K562 (cell line): ENCODE results near the gene MPZL3. TPM values are rescaled to one million over a fixed set of nuclear protein-coding genes. Genes with fewer than 3 reads are reported as not detected.
A peak's percentile ranks its signal among the peaks of the same experiment; 100 is the strongest.

Source experiments
- ADNP ChIP-seq: fragments of 200-800 bp; sonication (Bioruptor generic); IDR thresholded peaks from 2 replicates; pipeline ENCODE4 v1.6.1; 2016; ENCODE audit warnings: missing genetic modification characterization, missing compliant biosample characterization
- CBX5 ChIP-seq: IDR thresholded peaks from 2 replicates; pipeline ENCODE4 v1.6.1; 2014; ENCODE audit warnings: low read depth, borderline replicate concordance
- ETS1 ChIP-seq: conservative IDR thresholded peaks from 2 replicates; pipeline ENCODE4 v1.6.1; 2011; ENCODE audit warnings: low read depth, mild to moderate bottlenecking, low read length; ENCODE audit not compliant: control insufficient read depth
- FIP1L1 ChIP-seq: fragments of 200-400 bp; formaldehyde crosslinking; IDR thresholded peaks from 2 replicates; pipeline ENCODE4 v1.6.1; 2018; ENCODE audit warnings: mild to moderate bottlenecking, low read depth, low read length; ENCODE audit not compliant: poor library complexity, severe bottlenecking
- FOXP1 ChIP-seq: sonication (generic); formaldehyde crosslinking; IDR thresholded peaks from 2 replicates; pipeline ENCODE4 v1.8.0; 2022; ENCODE audit warnings: mild to moderate bottlenecking, missing genetic modification reagents
- MTA2 ChIP-seq: fragments of 450-650 bp; IDR thresholded peaks from 2 replicates; pipeline ENCODE4 v1.6.1; 2016; ENCODE audit warnings: low read depth
- NR2C1 ChIP-seq, 2 experiments: fragments of 450-650 bp; IDR thresholded peaks; 2 replicates each; pipeline ENCODE4 v1.6.1; 2017; ENCODE audit warnings: mild to moderate bottlenecking in 2 of 2, antibody characterized with exemption in 1 of 2, inconsistent platforms in 1 of 2, missing compliant biosample characterization in 1 of 2, missing genetic modification characterization in 1 of 2
- NR2C2 ChIP-seq, 2 experiments: fragments of 200-800 bp in 1 of 2; sonication (Bioruptor generic) in 1 of 2; sonication (generic) in 1 of 2; formaldehyde crosslinking in 1 of 2; IDR thresholded peaks; 2 replicates each; pipeline versions ENCODE4 v1.6.1 to v1.8.0; 2016 to 2022; ENCODE audit warnings: mild to moderate bottlenecking in 1 of 2, missing compliant biosample characterization in 1 of 2, missing genetic modification characterization in 1 of 2, missing genetic modification reagents in 1 of 2
- PHB ChIP-seq: fragments of 250-450 bp; sonication (Bioruptor Pico); IDR thresholded peaks from 2 replicates; pipeline ENCODE4 v1.5.0; 2021
- PML ChIP-seq: IDR thresholded peaks from 2 replicates; pipeline ENCODE4 v1.6.1; 2012; ENCODE audit warnings: low read length, inconsistent platforms
- PYGO2 ChIP-seq: fragments of 450-650 bp; IDR thresholded peaks from 2 replicates; pipeline ENCODE4 v1.6.1; 2016; ENCODE audit warnings: mild to moderate bottlenecking, missing genetic modification characterization, moderate library complexity, missing compliant biosample characterization
- SAFB2 ChIP-seq: fragments of 200-400 bp; formaldehyde crosslinking; IDR thresholded peaks from 2 replicates; pipeline ENCODE4 v1.6.1; 2018; ENCODE audit warnings: borderline replicate concordance, low read length, low read depth, moderate library complexity; ENCODE audit not compliant: severe bottlenecking
- SMAD3 ChIP-seq: fragments of 450-650 bp; formaldehyde crosslinking; conservative IDR thresholded peaks from 2 replicates; pipeline ENCODE4 v1.4.0; 2020; ENCODE audit warnings: mild to moderate bottlenecking
- SNRNP70 ChIP-seq: fragments of 200-400 bp; formaldehyde crosslinking; optimal IDR thresholded peaks from 2 replicates; pipeline ENCODE3; 2017; ENCODE audit warnings: low read depth, low read length
- SREBF1 ChIP-seq: fragments of 150-350 bp; IDR thresholded peaks from 2 replicates; pipeline ENCODE4 v1.6.1; 2014; ENCODE audit warnings: antibody characterized with exemption, low read depth, low read length, borderline replicate concordance
- STAT5B ChIP-seq: fragments of 250-450 bp; sonication (Bioruptor Pico); IDR thresholded peaks from 2 replicates; pipeline ENCODE4 v1.8.0; 2021; ENCODE audit warnings: mild to moderate bottlenecking, inconsistent platforms
- ZFPM2 ChIP-seq: fragments of 250-450 bp; sonication (Bioruptor Pico); IDR thresholded peaks from 2 replicates; pipeline ENCODE4 v1.5.1; 2022; ENCODE audit warnings: mild to moderate bottlenecking
- polyA plus RNA-seq, 8 experiments: library from polyadenylated mRNA; depleted of rRNA in 4 of 8; stranded (reverse) in 5 of 8; unstranded in 3 of 8; fragments of >200 nt; fragmentation: Nextera tagmentation in 2 of 8; fragmentation: Illumina TruSeq in 1 of 8; extraction: Ambion mirVana in 2 of 8; extraction: Trizol in 1 of 8; gene quantifications; 2 replicates each; pipeline versions ENCODE4 v1.2.1 to v1.2.3, GENCODE V29; 2011 to 2014; ENCODE audit warnings: inconsistent platforms in 1 of 8, missing spikeins in 1 of 8
- total RNA-seq, 7 experiments: library from RNA; depleted of rRNA in 6 of 7; stranded (reverse); fragments of >200 nt in 6 of 7; fragmentation: Illumina TruSeq in 2 of 7; extraction: Trizol in 2 of 7; gene quantifications; 2 replicates each; pipeline versions ENCODE4 v1.2.1 to v1.2.3, GENCODE V29; 2011 to 2021; ENCODE audit warnings: low replicate concordance in 1 of 7
- TF ChIP-seq, protein P1 (sequence below): fragments of 450-650 bp; IDR thresholded peaks from 2 replicates; pipeline ENCODE4 v1.6.1; 2016; ENCODE audit warnings: mild to moderate bottlenecking, moderate library complexity

The MPZL3 gene
- total and polyA plus RNA-seq, 9 of the 15 experiments (the other 6 are each of a cell fraction or from before 2014, with no cell fraction given): 0.97 to 2.9 (median 1.6) TPM

DNA sequence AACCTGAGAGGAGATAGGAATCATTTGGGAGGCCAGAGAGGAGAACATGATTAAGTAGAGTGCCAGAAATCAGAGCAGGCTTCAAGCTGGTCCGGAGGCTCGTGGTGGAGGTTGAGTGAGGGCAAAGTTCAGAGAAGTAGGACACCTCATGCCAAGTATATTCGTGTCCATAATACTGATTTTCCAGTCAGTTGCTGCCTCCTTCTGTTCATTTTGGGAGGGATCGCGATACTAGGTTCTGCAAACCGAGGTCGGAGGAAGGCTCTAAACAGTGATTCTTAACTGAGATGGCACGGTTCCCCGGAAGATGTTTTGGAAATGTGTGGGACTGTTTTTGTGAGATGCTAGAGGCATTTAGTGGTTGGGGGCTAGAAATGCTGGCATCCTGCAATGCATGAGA, 38.8 kb upstream of the MPZL3 start (continued):
- no peak for TF ChIP-seq ETS1
- peak; percentile 74 for TF ChIP-seq NR2C1 (IDR thresholded peaks at IDR 0.05)
- TF ChIP-seq NR2C1 (tag; IDR thresholded peaks at IDR 0.05): peak; percentile 86
- TF ChIP-seq SAFB2: no peak
- TF ChIP-seq NR2C2 (CRISPR knock-in tag; IDR thresholded peaks at IDR 0.05): no peak
- TF ChIP-seq NR2C2 (tag; IDR thresholded peaks at IDR 0.05): peak; percentile 92
- no peak for TF ChIP-seq CBX5
- TF ChIP-seq PML: no peak
- no peak for TF ChIP-seq FOXP1 (CRISPR knock-in tag)
- no peak for TF ChIP-seq ZFPM2
- no peak for TF ChIP-seq SREBF1
- TF ChIP-seq MTA2: no peak
- TF ChIP-seq PHB (CRISPR knock-in tag): no peak
- TF ChIP-seq, protein P1, sequence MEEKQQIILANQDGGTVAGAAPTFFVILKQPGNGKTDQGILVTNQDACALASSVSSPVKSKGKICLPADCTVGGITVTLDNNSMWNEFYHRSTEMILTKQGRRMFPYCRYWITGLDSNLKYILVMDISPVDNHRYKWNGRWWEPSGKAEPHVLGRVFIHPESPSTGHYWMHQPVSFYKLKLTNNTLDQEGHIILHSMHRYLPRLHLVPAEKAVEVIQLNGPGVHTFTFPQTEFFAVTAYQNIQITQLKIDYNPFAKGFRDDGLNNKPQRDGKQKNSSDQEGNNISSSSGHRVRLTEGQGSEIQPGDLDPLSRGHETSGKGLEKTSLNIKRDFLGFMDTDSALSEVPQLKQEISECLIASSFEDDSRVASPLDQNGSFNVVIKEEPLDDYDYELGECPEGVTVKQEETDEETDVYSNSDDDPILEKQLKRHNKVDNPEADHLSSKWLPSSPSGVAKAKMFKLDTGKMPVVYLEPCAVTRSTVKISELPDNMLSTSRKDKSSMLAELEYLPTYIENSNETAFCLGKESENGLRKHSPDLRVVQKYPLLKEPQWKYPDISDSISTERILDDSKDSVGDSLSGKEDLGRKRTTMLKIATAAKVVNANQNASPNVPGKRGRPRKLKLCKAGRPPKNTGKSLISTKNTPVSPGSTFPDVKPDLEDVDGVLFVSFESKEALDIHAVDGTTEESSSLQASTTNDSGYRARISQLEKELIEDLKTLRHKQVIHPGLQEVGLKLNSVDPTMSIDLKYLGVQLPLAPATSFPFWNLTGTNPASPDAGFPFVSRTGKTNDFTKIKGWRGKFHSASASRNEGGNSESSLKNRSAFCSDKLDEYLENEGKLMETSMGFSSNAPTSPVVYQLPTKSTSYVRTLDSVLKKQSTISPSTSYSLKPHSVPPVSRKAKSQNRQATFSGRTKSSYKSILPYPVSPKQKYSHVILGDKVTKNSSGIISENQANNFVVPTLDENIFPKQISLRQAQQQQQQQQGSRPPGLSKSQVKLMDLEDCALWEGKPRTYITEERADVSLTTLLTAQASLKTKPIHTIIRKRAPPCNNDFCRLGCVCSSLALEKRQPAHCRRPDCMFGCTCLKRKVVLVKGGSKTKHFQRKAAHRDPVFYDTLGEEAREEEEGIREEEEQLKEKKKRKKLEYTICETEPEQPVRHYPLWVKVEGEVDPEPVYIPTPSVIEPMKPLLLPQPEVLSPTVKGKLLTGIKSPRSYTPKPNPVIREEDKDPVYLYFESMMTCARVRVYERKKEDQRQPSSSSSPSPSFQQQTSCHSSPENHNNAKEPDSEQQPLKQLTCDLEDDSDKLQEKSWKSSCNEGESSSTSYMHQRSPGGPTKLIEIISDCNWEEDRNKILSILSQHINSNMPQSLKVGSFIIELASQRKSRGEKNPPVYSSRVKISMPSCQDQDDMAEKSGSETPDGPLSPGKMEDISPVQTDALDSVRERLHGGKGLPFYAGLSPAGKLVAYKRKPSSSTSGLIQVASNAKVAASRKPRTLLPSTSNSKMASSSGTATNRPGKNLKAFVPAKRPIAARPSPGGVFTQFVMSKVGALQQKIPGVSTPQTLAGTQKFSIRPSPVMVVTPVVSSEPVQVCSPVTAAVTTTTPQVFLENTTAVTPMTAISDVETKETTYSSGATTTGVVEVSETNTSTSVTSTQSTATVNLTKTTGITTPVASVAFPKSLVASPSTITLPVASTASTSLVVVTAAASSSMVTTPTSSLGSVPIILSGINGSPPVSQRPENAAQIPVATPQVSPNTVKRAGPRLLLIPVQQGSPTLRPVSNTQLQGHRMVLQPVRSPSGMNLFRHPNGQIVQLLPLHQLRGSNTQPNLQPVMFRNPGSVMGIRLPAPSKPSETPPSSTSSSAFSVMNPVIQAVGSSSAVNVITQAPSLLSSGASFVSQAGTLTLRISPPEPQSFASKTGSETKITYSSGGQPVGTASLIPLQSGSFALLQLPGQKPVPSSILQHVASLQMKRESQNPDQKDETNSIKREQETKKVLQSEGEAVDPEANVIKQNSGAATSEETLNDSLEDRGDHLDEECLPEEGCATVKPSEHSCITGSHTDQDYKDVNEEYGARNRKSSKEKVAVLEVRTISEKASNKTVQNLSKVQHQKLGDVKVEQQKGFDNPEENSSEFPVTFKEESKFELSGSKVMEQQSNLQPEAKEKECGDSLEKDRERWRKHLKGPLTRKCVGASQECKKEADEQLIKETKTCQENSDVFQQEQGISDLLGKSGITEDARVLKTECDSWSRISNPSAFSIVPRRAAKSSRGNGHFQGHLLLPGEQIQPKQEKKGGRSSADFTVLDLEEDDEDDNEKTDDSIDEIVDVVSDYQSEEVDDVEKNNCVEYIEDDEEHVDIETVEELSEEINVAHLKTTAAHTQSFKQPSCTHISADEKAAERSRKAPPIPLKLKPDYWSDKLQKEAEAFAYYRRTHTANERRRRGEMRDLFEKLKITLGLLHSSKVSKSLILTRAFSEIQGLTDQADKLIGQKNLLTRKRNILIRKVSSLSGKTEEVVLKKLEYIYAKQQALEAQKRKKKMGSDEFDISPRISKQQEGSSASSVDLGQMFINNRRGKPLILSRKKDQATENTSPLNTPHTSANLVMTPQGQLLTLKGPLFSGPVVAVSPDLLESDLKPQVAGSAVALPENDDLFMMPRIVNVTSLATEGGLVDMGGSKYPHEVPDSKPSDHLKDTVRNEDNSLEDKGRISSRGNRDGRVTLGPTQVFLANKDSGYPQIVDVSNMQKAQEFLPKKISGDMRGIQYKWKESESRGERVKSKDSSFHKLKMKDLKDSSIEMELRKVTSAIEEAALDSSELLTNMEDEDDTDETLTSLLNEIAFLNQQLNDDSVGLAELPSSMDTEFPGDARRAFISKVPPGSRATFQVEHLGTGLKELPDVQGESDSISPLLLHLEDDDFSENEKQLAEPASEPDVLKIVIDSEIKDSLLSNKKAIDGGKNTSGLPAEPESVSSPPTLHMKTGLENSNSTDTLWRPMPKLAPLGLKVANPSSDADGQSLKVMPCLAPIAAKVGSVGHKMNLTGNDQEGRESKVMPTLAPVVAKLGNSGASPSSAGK: peak; percentile 56
- no peak for TF ChIP-seq SMAD3 (CRISPR knock-in tag)
- TF ChIP-seq SNRNP70: no peak
- no peak for TF ChIP-seq STAT5B
- TF ChIP-seq PYGO2 (tag): no peak
- TF ChIP-seq FIP1L1: no peak
- TF ChIP-seq ADNP (tag): no peak
